NCI-H1105 treated with DMSO at 0.1 percent for 48 hours (cell line): ENCODE results near the gene HLCS.

ENCODE experiments used
- DNase-seq: peaks from one replicate; lab custom pipeline; 2025; lab: John Stamatoyannopoulos, UW

Gene HLCS

GRCh38 chr21:36883532-36884486 is 82.7 kb downstream of the HLCS start:
- no peak for DNase-seq

- DNase-seq: no peak
These were observed 83.7 kb downstream of the HLCS start for GRCh38 chr21:36882776-36883175.

GRCh38 chr21:36881228-36881627 is 85.2 kb downstream of the HLCS start:
- DNase-seq: no peak

- DNase-seq: no peak
These were observed 86.6 kb downstream of the HLCS start for GRCh38 chr21:36879827-36880226.

- DNase-seq: no peak
These were observed 88.7 kb downstream of the HLCS start for GRCh38 chr21:36877741-36878140.

- no peak for DNase-seq
These were observed 91.8 kb downstream of the HLCS start for GRCh38 chr21:36874665-36875064.

GRCh38 chr21:36873513-36873912 is 93.0 kb downstream of the HLCS start:
- no peak for DNase-seq

GRCh38 chr21:36867291-36867905 is 99.1 kb downstream of the HLCS start:
- no peak for DNase-seq

GRCh38 chr21:36866419-36866818 is 100.0 kb downstream of the HLCS start:
- no peak for DNase-seq

- no peak for DNase-seq
These were observed 101.5 kb downstream of the HLCS start for GRCh38 chr21:36864974-36865373.

- DNase-seq: no peak
These were observed 103.2 kb downstream of the HLCS start for GRCh38 chr21:36863260-36863659.

GRCh38 chr21:36861595-36862323 is 104.7 kb downstream of the HLCS start:
- no peak for DNase-seq

- DNase-seq: no peak
These were observed 105.5 kb downstream of the HLCS start for GRCh38 chr21:36860736-36861594.

GRCh38 chr21:36859744-36860501 is 106.5 kb downstream of the HLCS start:
- no peak for DNase-seq

GRCh38 chr21:36858320-36858957 is 108.0 kb downstream of the HLCS start:
- no peak for DNase-seq

- no peak for DNase-seq
These were observed 109.8 kb downstream of the HLCS start for GRCh38 chr21:36856643-36857042.

- no peak for DNase-seq
These were observed 112.1 kb downstream of the HLCS start for GRCh38 chr21:36854391-36854790.

- no peak for DNase-seq
These were observed 113.6 kb downstream of the HLCS start for GRCh38 chr21:36852864-36853263.

- no peak for DNase-seq
These were observed 114.2 kb downstream of the HLCS start for GRCh38 chr21:36852293-36852692.

GRCh38 chr21:36851121-36851520 is 115.3 kb downstream of the HLCS start:
- no peak for DNase-seq
